ENCODE data around the gene HSP90B1. TPM values are rescaled to one million over a fixed set of nuclear protein-coding genes. Genes with fewer than 3 reads are reported as not detected.
A peak's percentile ranks its signal among the peaks of the same experiment; 100 is the strongest.

The HSP90B1 gene
- total RNA-seq, 1 donor from 2014 or later = 748 TPM

- Histone ChIP-seq H3K27me3 (ENCODE audit: control insufficient read depth, insufficient read depth, low read length) (no peaks in the 10 kb centered on the region), H3K4me3 (ENCODE audit: low read depth, low read length) (no peak overlapping the region), H3K36me3 (ENCODE audit: control insufficient read depth, insufficient read depth, low read length) (no peaks in the 10 kb centered on the region)
- DNase-seq (ENCODE audit: low read depth) = no peak
- TF ChIP-seq, protein P1, sequence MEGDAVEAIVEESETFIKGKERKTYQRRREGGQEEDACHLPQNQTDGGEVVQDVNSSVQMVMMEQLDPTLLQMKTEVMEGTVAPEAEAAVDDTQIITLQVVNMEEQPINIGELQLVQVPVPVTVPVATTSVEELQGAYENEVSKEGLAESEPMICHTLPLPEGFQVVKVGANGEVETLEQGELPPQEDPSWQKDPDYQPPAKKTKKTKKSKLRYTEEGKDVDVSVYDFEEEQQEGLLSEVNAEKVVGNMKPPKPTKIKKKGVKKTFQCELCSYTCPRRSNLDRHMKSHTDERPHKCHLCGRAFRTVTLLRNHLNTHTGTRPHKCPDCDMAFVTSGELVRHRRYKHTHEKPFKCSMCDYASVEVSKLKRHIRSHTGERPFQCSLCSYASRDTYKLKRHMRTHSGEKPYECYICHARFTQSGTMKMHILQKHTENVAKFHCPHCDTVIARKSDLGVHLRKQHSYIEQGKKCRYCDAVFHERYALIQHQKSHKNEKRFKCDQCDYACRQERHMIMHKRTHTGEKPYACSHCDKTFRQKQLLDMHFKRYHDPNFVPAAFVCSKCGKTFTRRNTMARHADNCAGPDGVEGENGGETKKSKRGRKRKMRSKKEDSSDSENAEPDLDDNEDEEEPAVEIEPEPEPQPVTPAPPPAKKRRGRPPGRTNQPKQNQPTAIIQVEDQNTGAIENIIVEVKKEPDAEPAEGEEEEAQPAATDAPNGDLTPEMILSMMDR (IDR thresholded peaks at IDR 0.05; ENCODE audit: insufficient read depth, low read length, poor library complexity, severe bottlenecking) = no peak
Measured at GRCh38 chr12:103947871-103948555, 17.8 kb downstream of the HSP90B1 start.

GRCh38 chr12:103948746-103949406 lies 18.7 kb downstream of the HSP90B1 start:
- DNase-seq (ENCODE audit: low read depth) = no peak
- Histone ChIP-seq H3K36me3 (ENCODE audit: control insufficient read depth, insufficient read depth, low read length) (no peaks in the 10 kb centered on the region), H3K27me3 (ENCODE audit: control insufficient read depth, insufficient read depth, low read length) (no peaks in the 10 kb centered on the region), H3K4me3 (ENCODE audit: low read depth, low read length) (no peak overlapping the region)
- TF ChIP-seq, protein P1 (IDR thresholded peaks at IDR 0.05; ENCODE audit: insufficient read depth, low read length, poor library complexity, severe bottlenecking) = no peak

- DNase-seq (ENCODE audit: low read depth) = no peak
- H3K36me3 ChIP-seq (ENCODE audit: control insufficient read depth, insufficient read depth, low read length) = peaks cover 1% of the 10 kb centered on the region
- TF ChIP-seq, protein P1 (IDR thresholded peaks at IDR 0.05; ENCODE audit: insufficient read depth, low read length, poor library complexity, severe bottlenecking) = no peak
- no peaks in the 10 kb centered on the region for H3K27me3 ChIP-seq (ENCODE audit: control insufficient read depth, insufficient read depth, low read length)
- H3K4me3 ChIP-seq (ENCODE audit: low read depth, low read length) = no peak overlapping the region
Measured at GRCh38 chr12:103952497-103952896, 22.3 kb downstream of the HSP90B1 start.

DNA sequence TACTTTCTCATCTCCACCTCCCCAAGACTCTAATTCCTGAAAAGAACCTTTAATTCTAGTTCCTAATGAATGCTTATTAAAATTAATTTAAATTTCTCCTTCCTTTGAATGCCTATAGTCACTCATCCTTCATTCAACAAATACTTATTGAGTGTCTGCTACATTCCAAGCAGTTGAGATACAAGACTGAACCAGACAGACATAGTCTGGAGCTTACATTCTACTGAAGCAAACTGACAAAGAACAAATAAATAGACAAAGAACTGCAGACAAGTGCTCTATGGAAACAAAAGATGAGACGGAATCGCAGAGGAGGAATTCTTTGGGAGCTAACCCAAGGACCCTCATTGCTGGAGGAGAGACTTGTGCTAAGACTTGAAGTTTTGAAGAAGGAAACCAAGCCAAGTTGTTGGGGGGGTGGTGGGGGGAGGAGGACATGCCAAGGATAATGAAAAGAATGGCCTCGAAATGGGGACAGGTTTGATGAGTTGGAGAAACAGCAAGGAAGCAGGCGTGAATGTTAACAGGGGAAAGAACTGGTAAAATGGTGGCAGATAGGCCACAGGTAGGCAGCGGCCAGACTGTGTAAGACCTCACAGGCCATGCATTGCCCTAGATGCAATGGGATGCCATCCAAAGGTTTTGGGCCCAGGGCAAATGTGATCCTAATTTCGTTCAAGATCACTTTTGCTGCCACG lies 25.8 kb downstream of the HSP90B1 start:
- TF ChIP-seq, protein P1 (IDR thresholded peaks at IDR 0.05; ENCODE audit: insufficient read depth, low read length, poor library complexity, severe bottlenecking) = no peak
- DNase-seq (ENCODE audit: low read depth) = no peak
- H3K27me3 ChIP-seq (ENCODE audit: control insufficient read depth, insufficient read depth, low read length) = no peaks in the 10 kb centered on the region
- peaks cover 1% of the 10 kb centered on the region for H3K36me3 ChIP-seq (ENCODE audit: control insufficient read depth, insufficient read depth, low read length)
- peak overlapping the region; percentile 91 for H3K4me3 ChIP-seq (ENCODE audit: low read depth, low read length)

DNA sequence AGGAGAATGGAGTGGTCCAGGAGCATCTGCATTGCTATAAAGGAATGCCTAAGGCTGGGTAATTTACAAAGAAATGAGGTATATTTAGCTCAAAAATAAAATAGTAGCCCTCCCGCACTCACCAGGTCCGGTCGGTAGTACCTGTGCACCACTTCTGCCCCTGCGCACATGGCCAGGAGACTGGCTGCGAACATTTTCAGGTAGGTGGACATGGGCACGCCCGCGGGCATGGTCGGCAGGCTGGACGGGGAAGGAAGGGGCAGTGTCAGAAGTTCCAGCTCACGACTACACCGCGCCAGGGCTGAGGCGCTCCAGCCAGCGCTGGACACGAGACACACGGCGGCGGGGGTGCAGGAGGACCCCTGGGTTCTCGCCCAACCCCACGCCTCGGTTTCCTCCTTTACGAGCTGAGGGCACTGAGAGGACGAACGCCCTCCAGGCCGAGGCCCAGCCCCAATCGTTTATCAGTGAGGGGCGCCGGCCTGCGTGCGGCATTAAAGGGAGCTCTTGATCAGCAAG lies 26.4 kb downstream of the HSP90B1 start:
- H3K4me3 ChIP-seq (ENCODE audit: low read depth, low read length) = peak overlapping the region; percentile 91
- H3K27me3 ChIP-seq (ENCODE audit: control insufficient read depth, insufficient read depth, low read length) = no peaks in the 10 kb centered on the region
- peaks cover 1% of the 10 kb centered on the region for H3K36me3 ChIP-seq (ENCODE audit: control insufficient read depth, insufficient read depth, low read length)
- TF ChIP-seq, protein P1 (IDR thresholded peaks at IDR 0.05; ENCODE audit: insufficient read depth, low read length, poor library complexity, severe bottlenecking) = no peak
- no peak for DNase-seq (ENCODE audit: low read depth)
